H1 (cell line): ENCODE data around the gene SCAMP3. TPM values are rescaled to one million over a fixed set of nuclear protein-coding genes. Genes with fewer than 3 reads are reported as not detected.

Source experiments
- ATF3 ChIP-seq: IDR thresholded peaks from 2 replicates; pipeline ENCODE4 v1.6.1; 2011; ENCODE audit warnings: low read depth, mild to moderate bottlenecking, low read length; ENCODE audit not compliant: insufficient read depth
- BACH1 ChIP-seq: IDR thresholded peaks from 2 replicates; pipeline ENCODE4 v1.6.1; 2012; ENCODE audit warnings: low read length, improper control_type of control experiment
- BCL11A ChIP-seq, 2 experiments: IDR thresholded peaks; one replicate each; pipeline ENCODE4 v1.6.1; 2011; ENCODE audit warnings: low read depth in 2 of 2, low read length in 2 of 2, mild to moderate bottlenecking in 2 of 2
- CHD7 ChIP-seq: fragments of 300-600 bp; sonication (generic); IDR thresholded peaks from 2 replicates; pipeline ENCODE4 v1.7.1; 2012; ENCODE audit warnings: low read length, moderate library complexity, mild to moderate bottlenecking, inconsistent platforms; ENCODE audit not compliant: insufficient replicate concordance
- CTBP2 ChIP-seq: IDR thresholded peaks from 2 replicates; pipeline ENCODE4 v1.7.0; 2011; ENCODE audit warnings: borderline replicate concordance, mild to moderate bottlenecking, moderate library complexity, mixed read lengths, low read length; ENCODE audit not compliant: insufficient read depth, insufficient read length
- EGR1 ChIP-seq: IDR thresholded peaks from 2 replicates; pipeline ENCODE4 v1.6.1; 2011; ENCODE audit warnings: low read depth, low read length, borderline replicate concordance
- EZH2 ChIP-seq: fragments of 200-600 bp; sonication (generic); IDR thresholded peaks from 2 replicates; pipeline ENCODE4 v1.7.1; 2012; ENCODE audit warnings: low read depth, mild to moderate bottlenecking, moderate library complexity, low read length, inconsistent platforms; ENCODE audit not compliant: severe bottlenecking
- POLR2AphosphoS5 ChIP-seq: IDR thresholded peaks from 2 replicates; pipeline ENCODE4 v1.6.1; 2011; ENCODE audit warnings: low read depth, low read length
- SIX5 ChIP-seq: IDR thresholded peaks from 2 replicates; pipeline ENCODE4 v1.6.1; 2011; ENCODE audit warnings: mild to moderate bottlenecking, low read depth, low read length
- SP4 ChIP-seq: IDR thresholded peaks from 2 replicates; pipeline ENCODE4 v1.6.1; 2012; ENCODE audit warnings: low read length, inconsistent platforms
- TAF7 ChIP-seq: optimal IDR thresholded peaks from 2 replicates; pipeline ENCODE3; 2011; ENCODE audit warnings: low read depth, mild to moderate bottlenecking, inconsistent platforms, low read length, moderate library complexity, borderline replicate concordance
- polyA plus RNA-seq, 7 experiments: library from polyadenylated mRNA; depleted of rRNA in 3 of 7; stranded (reverse) in 5 of 7; unstranded in 2 of 7; fragments of >200 nt in 5 of 7; fragments of 200-250 nt in 2 of 7; gene quantifications; 1 replicate in 5 of 7; 2 replicates in 1 of 7; 4 replicates in 1 of 7; pipeline versions ENCODE4 v1.2.1 to v1.2.3, GENCODE V29; 2011 to 2013; ENCODE audit warnings: missing spikeins in 2 of 7, mixed read lengths in 2 of 7
- total RNA-seq: library from RNA; stranded (reverse); fragmentation: NEBNext Ultra II Directional; extraction: Animal tissue kit (Norgen Biotek cat#: 25700); gene quantifications from 2 replicates; pipeline ENCODE4 v1.2.1, GENCODE V29; 2021

SCAMP3 gene
- total and polyA plus RNA-seq, 2 of the 8 experiments (the other 6 are each of a cell fraction or from before 2014, with no cell fraction given): 48.9 to 143 TPM

GRCh38 chr1:155305881-155306391 is 43.8 kb upstream of the SCAMP3 start (continued):
- no peak for TF ChIP-seq CHD7
- TF ChIP-seq BCL11A (IDR thresholded peaks at IDR 0.05; ENCODE audit: low read depth in 2 of 2, low read length in 2 of 2): no peak
- no peak for TF ChIP-seq BACH1
- TF ChIP-seq POLR2AphosphoS5: no peak
- no peak for TF ChIP-seq ATF3
- TF ChIP-seq SP4: no peak
- TF ChIP-seq EZH2: no peak
- no peak for TF ChIP-seq SIX5
- TF ChIP-seq EGR1: no peak
- TF ChIP-seq CTBP2: no peak
- no peak for TF ChIP-seq TAF7
